Superior temporal gyrus (tissue), 1 donor: Measurements from ENCODE around the gene MRPL33.
"Not testable (repeated sequence)": the region's sequence is repeated elsewhere in the genome, so short reads cannot be mapped to it uniquely, and the experiment has no call there.

ENCODE experiments used
- DNase-seq: peaks from one replicate; pipeline ENCODE4 v3.0.0-alpha.2; 2016; ENCODE audit errors: extremely low spot score

MRPL33 gene

DNA sequence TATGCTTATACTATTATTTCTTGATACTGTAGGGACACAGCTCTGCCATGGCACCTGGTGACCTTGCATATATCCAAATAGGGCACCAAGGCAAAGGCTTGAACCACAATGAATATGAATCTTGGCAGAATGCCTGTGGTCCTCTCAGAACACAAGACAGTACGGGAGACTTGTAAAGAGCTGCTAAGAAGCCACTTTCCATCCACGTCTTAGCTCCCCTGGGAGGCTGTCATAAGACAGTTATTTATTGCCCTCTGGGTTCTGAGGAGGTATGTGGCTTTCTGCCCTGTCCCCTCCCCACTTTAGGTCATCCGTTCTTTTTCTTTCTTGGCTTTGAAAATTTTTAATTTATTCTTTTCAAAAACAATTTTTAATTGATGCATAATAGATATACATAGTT is 29.8 kb upstream of the MRPL33 start:
- DNase-seq: no peak

GRCh38 chr2:27742571-27742970 is 28.9 kb upstream of the MRPL33 start:
- DNase-seq: no peak

DNA sequence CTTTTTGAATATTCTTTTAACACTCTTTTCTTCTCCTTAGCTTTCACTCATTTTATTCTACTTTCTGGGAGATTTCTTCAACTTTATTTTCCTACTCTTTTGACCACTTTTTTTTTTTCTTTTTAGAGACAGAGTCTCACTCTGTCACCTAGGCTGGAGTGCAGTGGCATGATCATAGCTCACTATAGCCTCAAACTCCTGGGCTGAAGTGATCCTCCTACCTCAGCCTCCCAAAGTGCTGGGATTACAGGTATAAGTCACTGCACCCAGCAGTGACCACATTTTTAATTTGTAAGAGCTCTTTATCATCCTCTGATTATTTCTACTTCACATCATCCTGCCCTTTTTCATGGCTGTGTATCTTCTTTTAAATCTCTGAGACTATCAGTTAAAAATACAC is 26.0 kb upstream of the MRPL33 start:
- not testable (repeated sequence) for DNase-seq

DNA sequence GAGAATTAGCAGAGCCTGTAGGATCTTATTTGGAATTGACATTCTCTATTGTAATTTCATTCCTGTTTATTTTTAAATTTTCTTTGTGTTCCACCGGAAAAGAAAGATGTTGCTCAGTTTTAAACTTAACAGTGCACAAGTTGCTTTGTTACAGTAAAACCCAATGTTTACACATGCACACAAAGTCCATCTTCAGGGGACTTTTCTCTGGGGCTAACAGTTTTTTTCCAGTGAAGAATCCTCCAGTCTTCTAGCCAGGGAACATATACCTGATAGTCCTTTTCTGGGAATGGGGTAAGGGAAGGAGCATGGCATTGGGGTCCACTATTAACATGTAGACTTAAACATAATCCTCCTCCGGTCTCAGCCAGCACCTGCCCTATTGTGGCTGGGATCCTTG is 25.2 kb upstream of the MRPL33 start:
- DNase-seq: no peak

DNA sequence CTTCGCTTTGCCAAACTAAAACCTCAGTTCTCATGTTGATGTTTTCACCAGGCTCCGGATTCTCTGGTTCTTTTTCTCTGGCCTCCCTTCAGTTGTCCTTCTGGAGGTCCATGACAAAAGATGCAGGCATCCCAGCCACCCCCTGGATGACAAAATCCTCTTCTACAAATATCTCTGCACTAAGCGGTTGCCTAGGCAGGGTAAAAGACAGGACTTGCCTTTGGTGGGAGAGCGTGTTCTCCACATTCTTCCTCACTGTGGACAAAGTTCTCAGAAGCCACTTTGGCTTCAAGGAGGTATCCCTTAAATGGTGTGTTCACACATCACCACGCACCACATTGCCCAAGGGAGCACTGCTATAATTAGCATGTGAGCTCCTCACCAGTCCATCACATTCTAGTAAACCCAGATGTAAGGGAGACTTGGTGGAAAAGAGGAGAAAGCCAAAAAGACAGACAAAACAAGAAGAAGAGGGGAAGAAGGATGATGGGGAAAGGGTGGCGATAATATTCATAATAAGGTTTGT is 23.6 kb upstream of the MRPL33 start:
- DNase-seq: peak; percentile 31

DNA sequence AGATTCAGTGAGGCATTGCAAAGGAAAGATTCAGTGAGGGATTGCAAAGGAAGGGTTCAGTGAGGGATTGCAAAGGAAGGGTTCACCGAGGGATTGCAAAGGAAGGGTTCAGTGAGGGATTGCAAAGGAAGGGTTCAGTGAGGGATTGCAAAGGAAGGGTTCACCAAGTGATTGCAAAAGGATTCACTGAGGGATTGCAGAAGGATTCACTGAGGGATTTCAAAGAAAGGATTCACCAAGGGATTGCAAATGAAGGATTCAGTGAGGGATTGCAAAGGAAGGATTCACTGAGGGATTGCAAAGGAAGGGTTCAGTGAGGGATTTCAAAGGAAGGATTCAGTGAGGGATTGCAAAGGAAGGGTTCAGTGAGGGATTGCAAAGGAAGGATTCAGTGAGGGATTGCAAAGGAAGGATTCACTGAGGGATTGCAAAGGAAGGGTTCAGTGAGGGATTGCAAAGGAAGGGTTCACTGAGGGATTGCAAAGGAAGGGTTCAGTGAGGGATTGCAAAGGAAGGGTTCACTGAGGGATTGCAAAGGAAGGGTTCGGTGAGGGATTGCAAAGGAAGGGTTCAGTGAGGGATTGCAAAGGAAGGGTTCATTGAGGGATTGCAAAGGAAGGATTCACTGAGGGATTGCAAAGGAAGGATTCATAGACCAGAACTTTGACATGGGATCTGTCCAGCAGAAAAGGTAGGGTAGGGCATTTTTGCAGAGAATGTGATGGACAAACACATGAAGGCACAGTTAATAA is 22.5 kb upstream of the MRPL33 start:
- not testable (repeated sequence) for DNase-seq

DNA sequence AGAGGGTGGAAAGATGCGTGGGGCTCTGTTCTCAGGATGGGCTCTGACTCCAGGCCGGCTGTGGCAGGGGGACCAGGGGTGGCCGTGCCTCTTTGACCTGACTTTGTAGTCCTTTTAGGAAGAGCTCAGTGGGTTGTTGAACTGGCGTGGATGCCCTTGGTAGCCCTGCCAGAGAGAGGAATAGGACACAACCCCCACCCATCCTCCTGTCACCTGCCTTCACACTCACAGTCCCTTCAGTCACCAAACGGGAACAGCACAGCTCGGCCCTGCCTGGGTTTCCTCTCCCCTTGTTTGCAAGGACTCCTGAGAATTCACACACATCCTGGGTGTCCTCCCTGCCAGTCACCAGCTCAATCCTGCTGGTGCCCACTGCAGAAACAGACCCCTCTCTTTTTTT is 20.1 kb upstream of the MRPL33 start:
- no peak for DNase-seq

DNA sequence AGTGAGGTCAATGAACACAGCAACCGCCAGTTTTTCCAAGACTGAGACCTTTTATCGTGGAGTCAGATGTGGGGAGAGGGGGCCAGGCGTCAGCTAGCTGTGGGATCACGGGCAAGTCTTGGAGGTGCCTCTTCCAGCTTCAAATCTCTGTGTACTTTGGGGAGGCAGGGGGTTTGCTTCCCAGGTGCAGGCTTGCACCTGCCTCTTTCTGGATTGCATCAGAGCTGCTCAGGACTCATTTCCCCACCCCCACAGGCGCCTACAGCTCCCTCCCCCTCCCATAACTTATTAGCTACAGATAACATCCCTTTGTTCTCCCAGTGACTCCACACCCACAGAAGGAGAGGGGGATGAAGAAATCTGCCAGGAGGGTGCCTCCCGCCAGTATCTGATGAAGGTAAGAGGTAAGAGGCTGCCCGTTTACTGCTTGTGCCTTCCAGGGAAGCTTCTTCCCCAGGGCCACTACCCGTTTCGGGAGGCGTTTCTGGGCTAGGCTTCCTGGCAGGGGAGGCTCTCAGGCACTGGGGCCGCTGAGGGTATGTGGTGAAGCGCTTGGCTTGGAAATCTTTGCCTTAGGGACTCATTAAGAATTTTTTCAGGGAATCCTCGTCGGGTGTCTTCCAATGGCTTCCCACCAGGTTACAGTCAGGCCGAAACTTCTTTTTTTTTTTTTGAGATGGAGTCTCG is 18.8 kb upstream of the MRPL33 start:
- no peak for DNase-seq

DNA sequence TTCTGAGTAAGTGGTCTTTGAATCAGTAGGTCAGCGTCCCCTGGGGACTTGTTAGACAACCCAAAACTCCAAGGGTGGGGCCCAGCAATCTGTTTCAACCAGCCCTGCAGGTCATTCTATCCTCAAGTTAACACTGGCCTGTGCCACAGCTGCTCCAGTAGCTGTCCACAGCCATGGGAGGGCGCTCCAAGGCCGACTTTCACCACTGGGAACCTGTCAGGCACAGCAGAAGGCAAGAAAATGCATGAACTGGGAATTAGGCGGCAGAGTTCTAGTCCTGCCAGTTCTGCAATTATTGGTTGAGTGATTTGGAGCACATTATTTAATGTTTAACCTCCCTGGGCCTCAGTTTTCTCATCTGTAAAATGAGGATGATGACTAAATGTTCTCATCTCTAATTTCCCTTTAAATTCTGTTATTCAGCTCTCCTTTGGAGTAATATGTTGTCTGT is 17.4 kb upstream of the MRPL33 start:
- peak; percentile 35 for DNase-seq

DNA sequence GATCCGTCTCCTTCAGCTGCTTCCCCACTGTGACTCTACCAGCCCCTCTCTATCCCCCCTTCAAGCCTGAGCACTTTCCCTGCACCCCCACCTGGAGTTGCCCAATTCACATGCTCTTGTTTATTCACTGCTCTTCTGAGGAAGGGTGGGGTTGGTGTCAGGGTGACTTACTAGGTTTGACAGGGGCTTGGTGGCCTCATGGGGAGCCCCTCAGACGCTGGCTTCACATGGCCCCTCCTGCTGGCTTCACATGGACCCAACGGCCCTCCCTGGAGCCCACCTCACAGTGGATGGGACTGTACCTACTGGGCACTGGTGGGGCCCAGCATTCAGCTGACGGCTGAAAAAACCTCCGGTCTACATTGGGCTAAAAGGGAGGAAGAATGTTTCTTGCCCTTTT is 16.7 kb upstream of the MRPL33 start:
- DNase-seq: no peak

GRCh38 chr2:27756091-27756490 is 15.4 kb upstream of the MRPL33 start:
- no peak for DNase-seq

GRCh38 chr2:27756544-27757498 is 14.7 kb upstream of the MRPL33 start:
- no peak for DNase-seq

GRCh38 chr2:27762951-27763906 is 8.3 kb upstream of the MRPL33 start:
- DNase-seq: no peak

DNA sequence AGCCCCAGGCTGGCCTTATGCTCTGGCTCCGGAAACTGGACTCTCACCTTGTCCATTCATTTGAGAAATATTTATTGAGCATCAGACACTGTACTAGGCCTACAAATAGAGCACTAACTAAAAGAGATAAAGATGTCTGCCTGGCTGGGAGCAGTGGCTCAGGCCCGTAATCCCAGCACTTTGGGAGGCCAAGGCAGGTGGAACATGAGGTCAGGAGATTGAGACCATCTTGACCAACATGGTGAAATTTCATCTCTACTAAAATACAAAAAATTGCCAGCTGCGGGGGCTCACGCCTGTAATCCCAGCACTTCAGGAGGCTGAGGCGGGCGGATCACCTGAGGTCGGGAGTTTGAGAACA is 7.6 kb upstream of the MRPL33 start:
- DNase-seq: no peak

DNA sequence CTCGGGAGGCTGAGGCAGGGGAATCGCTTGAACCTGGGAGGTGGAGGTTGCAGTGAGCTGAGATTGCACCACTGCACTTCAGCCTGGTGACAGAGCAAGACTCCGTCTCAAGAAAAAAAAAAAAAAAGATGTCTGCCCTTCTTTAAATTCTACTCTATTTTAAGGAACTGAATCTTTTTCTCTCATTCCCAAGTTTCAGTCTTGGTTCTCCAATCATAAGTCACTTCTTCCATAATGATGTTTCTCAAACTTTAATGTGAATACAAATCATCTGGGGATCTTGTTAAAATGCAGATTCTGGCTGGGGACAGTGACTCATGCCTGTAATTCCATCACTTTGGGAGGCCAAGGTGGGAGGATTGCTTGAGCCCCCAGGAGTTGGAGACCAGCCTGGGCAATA is 7.0 kb upstream of the MRPL33 start:
- not testable (repeated sequence) for DNase-seq

DNA sequence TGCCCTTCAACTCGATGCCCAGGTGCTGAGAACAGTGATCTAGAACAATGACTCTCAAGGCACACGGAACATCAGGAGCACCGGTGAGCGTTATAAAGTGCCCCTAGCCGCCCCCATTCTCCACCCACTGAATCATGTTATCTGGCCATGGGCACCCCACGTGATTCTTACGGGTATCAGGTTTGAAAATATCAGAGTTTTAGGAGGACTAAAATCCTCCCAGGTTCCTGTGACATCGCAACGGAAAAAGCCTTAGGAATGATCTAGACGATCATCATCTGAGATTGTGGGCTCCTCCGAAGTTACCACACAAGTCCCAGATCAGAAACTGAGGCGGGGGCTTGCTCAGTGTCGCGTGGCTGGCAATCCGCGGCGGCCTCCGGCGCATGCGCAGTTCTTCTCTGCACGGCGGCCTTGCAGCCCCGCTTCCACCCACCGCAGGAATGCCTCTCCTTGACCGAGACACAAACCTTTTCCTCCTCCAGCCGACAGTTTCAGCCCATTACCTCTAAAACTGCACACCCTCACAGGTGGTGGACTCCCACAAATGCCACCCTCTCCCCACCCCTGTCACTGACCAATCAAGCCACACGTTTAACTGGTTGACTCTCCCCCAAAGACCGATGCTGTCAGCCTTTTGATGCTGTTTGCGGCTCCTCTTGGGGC is 5.8 kb upstream of the MRPL33 start:
- DNase-seq: no peak

- no peak for DNase-seq
Observed at GRCh38 chr2:27766287-27766661, 5.2 kb upstream of the MRPL33 start.

GRCh38 chr2:27771202-27771547 is 344 bp upstream of the MRPL33 start:
- no peak for DNase-seq

GRCh38 chr2:27772804-27773203 is 1.3 kb downstream of the MRPL33 start:
- DNase-seq: no peak

- no peak for DNase-seq
Observed at GRCh38 chr2:27773959-27774358, 2.4 kb downstream of the MRPL33 start.

GRCh38 chr2:27776097-27776496 is 4.6 kb downstream of the MRPL33 start:
- DNase-seq: no peak
